DOHH2 (cell line): ENCODE data around the gene TNK2.
"Not testable (repeated sequence)": the region's sequence is repeated elsewhere in the genome, so short reads cannot be mapped to it uniquely, and the experiment has no call there.

Source experiments
- H3F3A ChIP-seq: fragments of 200-600 bp; sonication (generic), shearing (Covaris generic); 2 replicates; pipeline ENCODE4 v1.6.0; 2016; ENCODE audit warnings: antibody characterized with exemption, mild to moderate bottlenecking; ENCODE audit not compliant: control insufficient read depth, insufficient read depth
- H3K27ac ChIP-seq: fragments of 200-600 bp; sonication (generic); 2 replicates; pipeline ENCODE4 v1.5.1; 2014; ENCODE audit warnings: low read depth, mild to moderate bottlenecking, low read length, moderate library complexity
- H3K27me3 ChIP-seq: fragments of 200-600 bp; sonication (generic); 2 replicates; pipeline ENCODE4 v1.6.1; 2014; ENCODE audit warnings: mild to moderate bottlenecking, low read length, mixed read lengths; ENCODE audit not compliant: control insufficient read depth
- H3K36me3 ChIP-seq: fragments of 200-600 bp; sonication (generic); 2 replicates; pipeline ENCODE4 v1.6.1; 2014; ENCODE audit warnings: mild to moderate bottlenecking, low read length, moderate library complexity, mixed read lengths; ENCODE audit not compliant: control insufficient read depth
- H3K4me1 ChIP-seq: fragments of 200-600 bp; sonication (generic); 2 replicates; pipeline ENCODE4 v1.6.1; 2014; ENCODE audit warnings: mild to moderate bottlenecking, low read length, mixed read lengths; ENCODE audit not compliant: control insufficient read depth
- H3K4me2 ChIP-seq: fragments of 200-600 bp; sonication (generic); 2 replicates; pipeline ENCODE4 v1.6.0; 2014; ENCODE audit warnings: mild to moderate bottlenecking, low read length, moderate library complexity
- H3K4me3 ChIP-seq: fragments of 200-600 bp; sonication (generic); 2 replicates; pipeline ENCODE4 v1.5.1; 2014; ENCODE audit warnings: mild to moderate bottlenecking, low read length, mixed read lengths
- H3K79me2 ChIP-seq: fragments of 200-600 bp; sonication (generic); 2 replicates; pipeline ENCODE4 v1.6.1; 2014; ENCODE audit warnings: mild to moderate bottlenecking, low read length, mixed read lengths; ENCODE audit not compliant: control insufficient read depth
- H3K9me2 ChIP-seq: fragments of 200-600 bp; sonication (generic); replicated peaks from 2 replicates; pipeline ENCODE4 v1.6.1; 2014; ENCODE audit warnings: mild to moderate bottlenecking, low read length, mixed read lengths; ENCODE audit not compliant: control insufficient read depth
- H3K9me3 ChIP-seq: fragments of 200-600 bp; sonication (generic); 2 replicates; pipeline ENCODE4 v1.6.1; 2014; ENCODE audit warnings: antibody characterized with exemption, low read length, mixed read lengths; ENCODE audit not compliant: control insufficient read depth, insufficient read depth
- H4K20me1 ChIP-seq: fragments of 200-600 bp; sonication (generic); 2 replicates; pipeline ENCODE4 v1.6.0; 2014; ENCODE audit warnings: low read depth, mild to moderate bottlenecking, antibody characterized with exemption, low read length, moderate library complexity; ENCODE audit not compliant: control insufficient read depth, insufficient read depth

Gene TNK2

GRCh38 chr3:195951443-195952177 lies 43.3 kb upstream of the TNK2 start:
- H3K4me2 ChIP-seq, H3K4me3 ChIP-seq: not testable (repeated sequence)

GRCh38 chr3:195950731-195951130 lies 42.4 kb upstream of the TNK2 start:
- H3F3A ChIP-seq, H3K9me3 ChIP-seq, H3K4me2 ChIP-seq, H3K27me3 ChIP-seq, H3K27ac ChIP-seq, H3K9me2 ChIP-seq, H3K36me3 ChIP-seq, H3K4me3 ChIP-seq, H3K4me1 ChIP-seq, H4K20me1 ChIP-seq, H3K79me2 ChIP-seq: not testable (repeated sequence)

More at GRCh38 chr3:195951443-195952177, 43.3 kb upstream of the TNK2 start:
- H3K36me3 ChIP-seq, H3K79me2 ChIP-seq, H3K4me1 ChIP-seq, H3K9me2 ChIP-seq, H3K27me3 ChIP-seq, H3K9me3 ChIP-seq, H3K27ac ChIP-seq, H3F3A ChIP-seq, H4K20me1 ChIP-seq: not testable (repeated sequence)

GRCh38 chr3:195950164-195950563 lies 41.8 kb upstream of the TNK2 start:
- not testable (repeated sequence) for H3K9me3 ChIP-seq, H3F3A ChIP-seq, H3K27me3 ChIP-seq, H3K4me1 ChIP-seq, H3K27ac ChIP-seq, H3K79me2 ChIP-seq, H3K4me3 ChIP-seq, H3K4me2 ChIP-seq, H3K9me2 ChIP-seq, H4K20me1 ChIP-seq, H3K36me3 ChIP-seq

- H3K27ac ChIP-seq, H3K9me2 ChIP-seq, H3K27me3 ChIP-seq, H3K4me3 ChIP-seq, H3K79me2 ChIP-seq, H4K20me1 ChIP-seq, H3K36me3 ChIP-seq, H3K9me3 ChIP-seq, H3K4me1 ChIP-seq, H3F3A ChIP-seq, H3K4me2 ChIP-seq: not testable (repeated sequence)
These were observed 38.8 kb upstream of the TNK2 start for GRCh38 chr3:195946910-195947699.

GRCh38 chr3:195941265-195941815 lies 33.0 kb upstream of the TNK2 start:
- H3F3A ChIP-seq, H3K9me3 ChIP-seq, H3K9me2 ChIP-seq, H3K79me2 ChIP-seq, H3K4me3 ChIP-seq, H3K4me1 ChIP-seq, H4K20me1 ChIP-seq, H3K4me2 ChIP-seq, H3K27me3 ChIP-seq, H3K27ac ChIP-seq: not testable (repeated sequence)
- H3K36me3 ChIP-seq: peaks cover 12% of the 10 kb centered on the region

GRCh38 chr3:195940806-195941205 lies 32.5 kb upstream of the TNK2 start:
- not testable (repeated sequence) for H3K27me3 ChIP-seq, H3K27ac ChIP-seq, H4K20me1 ChIP-seq, H3K79me2 ChIP-seq, H3K4me2 ChIP-seq, H3K9me2 ChIP-seq, H3K4me3 ChIP-seq, H3F3A ChIP-seq, H3K4me1 ChIP-seq, H3K9me3 ChIP-seq
- H3K36me3 ChIP-seq: peaks cover 12% of the 10 kb centered on the region

GRCh38 chr3:195939526-195940470 lies 31.4 kb upstream of the TNK2 start:
- H3K4me2 ChIP-seq, H3K27ac ChIP-seq, H3K9me3 ChIP-seq, H3K9me2 ChIP-seq, H3K4me3 ChIP-seq, H4K20me1 ChIP-seq, H3K79me2 ChIP-seq, H3F3A ChIP-seq, H3K27me3 ChIP-seq, H3K4me1 ChIP-seq: not testable (repeated sequence)
- peaks cover 12% of the 10 kb centered on the region for H3K36me3 ChIP-seq
